Loucy (cell line): ENCODE measurements around the gene SMURF1.
"Not testable (repeated sequence)": the region's sequence is repeated elsewhere in the genome, so short reads cannot be mapped to it uniquely, and the experiment has no call there.

Experiments
- H2AFZ ChIP-seq: fragments of 200-600 bp; sonication (generic); 2 replicates; pipeline ENCODE4 v1.6.0; 2016; ENCODE audit warnings: antibody characterized with exemption, mild to moderate bottlenecking, low read length, moderate library complexity
- H3F3A ChIP-seq: fragments of 200-600 bp; 2 replicates; pipeline ENCODE4 v1.6.0; 2016; ENCODE audit warnings: antibody characterized with exemption, low read depth, mild to moderate bottlenecking
- H3K27me3 ChIP-seq: fragments of 200-600 bp; sonication (generic); 2 replicates; pipeline ENCODE4 v1.6.1; 2014; ENCODE audit warnings: low read length, mild to moderate bottlenecking; ENCODE audit not compliant: insufficient read depth, poor library complexity, severe bottlenecking
- H3K36me3 ChIP-seq: fragments of 200-600 bp; sonication (generic); 2 replicates; pipeline ENCODE4 v1.6.1; 2016; ENCODE audit warnings: low read length; ENCODE audit not compliant: insufficient read depth
- H3K4me1 ChIP-seq: fragments of 200-600 bp; sonication (generic); 2 replicates; pipeline ENCODE4 v1.5.1; 2014; ENCODE audit warnings: low read length, mild to moderate bottlenecking; ENCODE audit not compliant: insufficient read depth, poor library complexity, severe bottlenecking
- H3K4me2 ChIP-seq: fragments of 200-600 bp; sonication (generic); 2 replicates; pipeline ENCODE4 v1.6.0; 2014; ENCODE audit warnings: antibody characterized with exemption, low read length, low read depth, mild to moderate bottlenecking; ENCODE audit not compliant: poor library complexity, severe bottlenecking
- H3K4me3 ChIP-seq: fragments of 200-600 bp; sonication (generic); 2 replicates; pipeline ENCODE4 v1.5.1; 2014; ENCODE audit warnings: low read length, mild to moderate bottlenecking, mixed read lengths; ENCODE audit not compliant: poor library complexity, severe bottlenecking
- H3K79me2 ChIP-seq: fragments of 200-600 bp; sonication (generic); 2 replicates; pipeline ENCODE4 v1.6.1; 2014; ENCODE audit warnings: low read length; ENCODE audit not compliant: insufficient read depth
- H3K9ac ChIP-seq: fragments of 200-600 bp; sonication (generic); 2 replicates; pipeline ENCODE4 v1.6.0; 2014; ENCODE audit warnings: mild to moderate bottlenecking, low read depth, low read length, moderate library complexity; ENCODE audit not compliant: poor library complexity, severe bottlenecking
- H3K9me2 ChIP-seq: fragments of 200-600 bp; sonication (generic); replicated peaks from 2 replicates; pipeline ENCODE4 v1.6.1; 2016; ENCODE audit warnings: low read depth, low read length, mixed read lengths
- H3K9me3 ChIP-seq: fragments of 200-600 bp; sonication (generic); 2 replicates; pipeline ENCODE4 v1.6.1; 2014; ENCODE audit warnings: mild to moderate bottlenecking, antibody characterized with exemption, low read length, low read depth; ENCODE audit not compliant: insufficient read depth
- H4K20me1 ChIP-seq: fragments of 200-600 bp; sonication (generic); 2 replicates; pipeline ENCODE4 v1.6.0; 2014; ENCODE audit warnings: antibody characterized with exemption, low read length, mild to moderate bottlenecking; ENCODE audit not compliant: insufficient read depth, poor library complexity, severe bottlenecking
- CTCF ChIP-seq: fragments of 200-600 bp; sonication (generic); conservative IDR thresholded peaks from 2 replicates; pipeline ENCODE4 v1.5.1; 2014; ENCODE audit warnings: mild to moderate bottlenecking, antibody characterized with exemption, low read length
- EZH2phosphoT487 ChIP-seq: fragments of 200-600 bp; IDR thresholded peaks from 2 replicates; pipeline ENCODE4 v1.6.1; 2018; ENCODE audit warnings: antibody characterized with exemption, mild to moderate bottlenecking, moderate library complexity, borderline replicate concordance

Gene SMURF1

GRCh38 chr7:99102809-99103690 lies 40.9 kb downstream of the SMURF1 start:
- Histone ChIP-seq H3K4me3 (no peak overlapping the region), H2AFZ (no peak overlapping the region), H3F3A (no peaks in the 10 kb centered on the region), H3K4me1 (no peaks in the 10 kb centered on the region), H3K4me2 (no peak overlapping the region), H3K36me3 (no peaks in the 10 kb centered on the region), H3K79me2 (peaks cover 84% of the 10 kb centered on the region), H3K9me2 (no peaks in the 10 kb centered on the region), H4K20me1 (peaks cover 32% of the 10 kb centered on the region), H3K9me3 (no peaks in the 10 kb centered on the region), H3K27me3 (no peaks in the 10 kb centered on the region), H3K9ac (no peak overlapping the region)
- no peak for TF ChIP-seq CTCF
- TF ChIP-seq EZH2phosphoT487, result no peak

- H3K4me3 ChIP-seq, result no peak overlapping the region
- H2AFZ ChIP-seq, result no peak overlapping the region
- no peak overlapping the region for H3K4me2 ChIP-seq
- H3K9me3 ChIP-seq, result peaks cover 4% of the 10 kb centered on the region; the same call in 1 of the 2 replicates
- peaks cover 82% of the 10 kb centered on the region for H3K79me2 ChIP-seq
- H3F3A ChIP-seq, result no peaks in the 10 kb centered on the region
- TF ChIP-seq CTCF (no peak), EZH2phosphoT487 (no peak)
- H3K36me3 ChIP-seq, result no peaks in the 10 kb centered on the region
- H4K20me1 ChIP-seq, result peaks cover 31% of the 10 kb centered on the region
- no peaks in the 10 kb centered on the region for H3K27me3 ChIP-seq
- H3K9ac ChIP-seq, result no peak overlapping the region
- H3K9me2 ChIP-seq, result no peaks in the 10 kb centered on the region
- no peaks in the 10 kb centered on the region for H3K4me1 ChIP-seq
These were observed 41.5 kb downstream of the SMURF1 start for GRCh38 chr7:99102361-99102760.

GRCh38 chr7:99101516-99101915 lies 42.4 kb downstream of the SMURF1 start:
- H3K9me2 ChIP-seq, H3K4me2 ChIP-seq, H3F3A ChIP-seq, H3K9me3 ChIP-seq, H2AFZ ChIP-seq, H3K4me1 ChIP-seq, H3K27me3 ChIP-seq, H3K4me3 ChIP-seq, H3K9ac ChIP-seq, H3K36me3 ChIP-seq: not testable (repeated sequence)
- H4K20me1 ChIP-seq, result peaks cover 24% of the 10 kb centered on the region
- H3K79me2 ChIP-seq, result peaks cover 83% of the 10 kb centered on the region
